Middle frontal gyrus (tissue), 1 donor: ENCODE data around the gene ACER3.
"Not testable (repeated sequence)": the region's sequence is repeated elsewhere in the genome, so short reads cannot be mapped to it uniquely, and the experiment has no call there.

Experiments used
- DNase-seq: peaks from one replicate; pipeline ENCODE4 v3.0.0-alpha.2; 2015; ENCODE audit warnings: low spot score; ENCODE audit errors: extremely low spot score

The ACER3 gene

DNA sequence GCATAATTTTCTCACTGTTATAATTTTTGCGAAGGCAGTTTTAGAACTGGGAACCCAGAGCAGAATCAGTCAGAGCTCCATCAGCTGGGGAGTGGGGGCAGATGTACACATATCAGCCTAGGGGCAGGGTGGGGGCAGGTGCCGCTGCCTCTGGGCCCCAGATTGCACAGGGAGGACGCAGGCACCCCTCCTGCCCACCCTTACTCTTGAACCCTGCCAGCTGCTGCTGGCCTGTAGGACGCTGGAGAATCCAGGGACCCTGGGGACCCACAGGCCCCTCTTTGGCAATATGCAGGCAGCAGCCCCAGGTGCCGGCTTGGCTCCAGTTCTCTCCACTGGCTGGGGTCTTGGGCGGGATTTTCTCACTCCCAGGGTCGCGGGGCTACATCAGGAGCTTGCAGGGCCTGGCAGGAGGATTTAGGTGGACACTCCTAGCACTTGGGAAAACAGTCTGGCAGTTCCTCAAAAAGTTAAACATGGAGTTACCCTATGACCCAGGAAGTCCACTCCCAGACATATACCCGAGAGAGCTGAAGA is 197.3 kb downstream of the ACER3 start:
- DNase-seq: no peak

GRCh38 chr11:77058900-77059299 is 198.2 kb downstream of the ACER3 start:
- no peak for DNase-seq

- no peak for DNase-seq
Measured at GRCh38 chr11:77059806-77060205, 199.1 kb downstream of the ACER3 start.

- no peak for DNase-seq
Measured at GRCh38 chr11:77060234-77060633, 199.5 kb downstream of the ACER3 start.

DNA sequence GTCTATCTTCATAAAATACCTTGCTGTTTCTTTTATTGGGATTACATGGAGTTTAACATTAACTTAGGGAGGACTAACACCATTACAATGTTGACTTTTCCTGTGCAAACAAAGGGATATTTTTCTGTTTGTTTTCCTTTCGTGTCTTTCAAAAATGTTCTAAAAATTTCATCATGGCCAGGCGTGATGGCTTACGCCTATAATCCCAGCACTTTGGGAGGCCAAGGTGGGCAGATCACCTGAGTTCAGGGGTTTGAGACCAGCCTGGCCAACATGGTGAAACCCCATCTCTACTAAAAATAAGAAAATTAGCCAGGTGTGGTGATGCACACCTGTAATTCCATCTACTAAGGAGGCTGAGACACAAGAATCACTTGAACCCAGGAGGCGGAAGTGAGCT is 200.5 kb downstream of the ACER3 start:
- not testable (repeated sequence) for DNase-seq

- DNase-seq: no peak
Measured at GRCh38 chr11:77062924-77063323, 202.2 kb downstream of the ACER3 start.

- DNase-seq: no peak
Measured at GRCh38 chr11:77063407-77063806, 202.7 kb downstream of the ACER3 start.

DNA sequence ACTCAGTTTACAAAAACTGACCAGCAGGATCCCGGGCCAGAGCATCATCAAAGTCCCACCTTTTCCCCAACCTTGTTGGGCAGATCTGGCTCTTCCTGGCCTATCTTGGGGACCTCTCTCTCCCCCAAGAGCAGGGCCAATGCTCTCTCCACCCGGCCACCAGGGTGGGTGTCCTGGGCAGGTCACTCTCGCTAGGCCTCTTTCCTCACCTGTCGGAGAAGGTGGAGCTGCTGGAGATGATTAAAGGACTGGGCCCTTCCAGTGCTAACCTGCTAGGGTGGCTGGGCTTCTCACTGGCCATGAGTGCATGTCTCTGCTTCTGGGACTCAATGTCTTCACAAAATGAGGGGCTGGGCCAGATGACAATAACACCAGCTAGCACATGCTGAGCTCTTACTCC is 203.1 kb downstream of the ACER3 start:
- DNase-seq: no peak

- no peak for DNase-seq
Measured at GRCh38 chr11:77064648-77065217, 204.0 kb downstream of the ACER3 start.

- no peak for DNase-seq
Measured at GRCh38 chr11:77065878-77066228, 205.1 kb downstream of the ACER3 start.

GRCh38 chr11:77066229-77067042 is 205.7 kb downstream of the ACER3 start, which contains the start of gene CAPN5:
CAPN5 (plus strand) TSS chr11:77066971; CDS start chr11:77084887, 17,916 bp downstream.
- DNase-seq: peak; percentile 78

- no peak for DNase-seq
Measured at GRCh38 chr11:77067861-77068443, 207.2 kb downstream of the ACER3 start.

- DNase-seq: no peak
Measured at GRCh38 chr11:77068457-77069335, 208.0 kb downstream of the ACER3 start.

DNA sequence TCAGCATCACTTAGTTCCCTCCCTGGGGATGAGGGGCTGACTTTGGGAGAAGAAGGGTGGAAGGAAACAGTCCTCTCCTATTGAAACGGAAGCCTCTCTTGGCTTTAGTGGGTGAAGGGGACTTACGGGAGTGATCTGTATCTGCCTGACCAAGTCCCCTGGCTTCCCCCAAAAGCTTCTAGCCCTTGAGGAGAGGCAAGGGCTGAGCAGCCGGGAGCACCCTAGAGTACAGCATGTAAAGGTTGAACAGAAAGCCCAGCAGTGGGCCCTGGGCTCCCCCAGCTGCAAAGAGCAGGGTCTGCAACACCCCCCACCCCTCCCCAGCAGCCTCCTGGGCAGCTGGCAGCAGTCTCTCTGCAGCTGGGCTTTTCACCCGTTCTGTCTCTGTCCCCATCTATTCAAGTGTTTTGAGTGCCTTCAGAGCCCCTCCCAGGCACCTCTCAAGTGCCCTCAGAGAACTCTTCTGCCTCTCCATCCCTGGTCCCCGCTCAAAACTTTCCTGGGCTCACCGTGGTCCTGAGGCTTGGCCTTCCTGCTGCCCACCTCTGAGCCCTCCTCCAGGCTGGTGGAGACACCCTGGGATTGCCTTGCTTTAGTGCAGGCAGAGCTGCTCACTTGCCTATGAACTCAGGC is 208.7 kb downstream of the ACER3 start:
- DNase-seq: no peak

- DNase-seq: no peak
Measured at GRCh38 chr11:77069969-77070582, 209.4 kb downstream of the ACER3 start.

GRCh38 chr11:77071077-77071476 is 210.4 kb downstream of the ACER3 start:
- no peak for DNase-seq

DNA sequence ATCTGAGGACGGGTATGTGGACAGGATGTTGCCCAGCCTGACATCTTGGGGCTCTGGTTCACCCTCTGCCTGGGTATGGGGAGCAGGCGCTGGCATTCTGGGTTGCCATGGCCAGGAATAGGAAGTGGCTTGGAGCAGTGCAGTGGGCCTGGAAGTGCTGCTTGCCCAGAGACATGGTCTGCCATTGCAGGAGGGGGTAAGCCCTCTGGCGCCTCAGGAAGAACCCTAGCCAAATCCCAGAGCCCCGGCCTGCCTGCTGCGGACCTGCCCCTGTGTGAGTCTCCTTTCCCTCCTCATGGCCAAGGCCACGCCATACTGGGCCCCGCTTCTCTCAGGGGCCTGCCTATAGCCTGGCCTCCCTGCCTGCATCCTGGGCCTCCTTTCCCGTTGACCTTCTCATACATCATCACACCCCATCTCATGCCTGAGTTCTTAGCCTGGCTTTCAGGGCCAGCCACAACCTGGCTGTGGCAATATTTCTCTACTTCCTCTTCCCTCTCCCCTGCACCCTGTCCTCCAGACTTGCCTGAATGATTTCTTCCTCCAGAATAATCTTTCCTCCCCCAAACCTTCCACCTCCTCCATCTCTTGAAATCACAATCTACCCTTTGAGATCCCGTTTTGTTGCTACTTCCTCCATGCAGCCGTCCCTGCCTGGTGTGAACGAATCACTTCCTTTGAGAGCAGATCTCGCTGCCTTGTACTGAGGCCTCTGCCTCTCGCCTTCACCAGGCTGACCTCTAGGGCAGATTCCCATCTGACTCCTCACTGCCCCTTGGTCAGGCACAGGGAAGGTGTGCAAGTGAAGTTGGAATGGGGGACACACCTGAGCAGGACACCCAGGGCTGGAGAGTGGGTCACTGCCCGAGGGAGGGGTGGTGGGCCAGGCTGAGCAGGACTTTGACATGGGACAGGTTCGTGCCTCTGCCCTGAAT is 211.2 kb downstream of the ACER3 start:
- DNase-seq: no peak

GRCh38 chr11:77072851-77073327 is 212.2 kb downstream of the ACER3 start:
- DNase-seq: no peak

DNA sequence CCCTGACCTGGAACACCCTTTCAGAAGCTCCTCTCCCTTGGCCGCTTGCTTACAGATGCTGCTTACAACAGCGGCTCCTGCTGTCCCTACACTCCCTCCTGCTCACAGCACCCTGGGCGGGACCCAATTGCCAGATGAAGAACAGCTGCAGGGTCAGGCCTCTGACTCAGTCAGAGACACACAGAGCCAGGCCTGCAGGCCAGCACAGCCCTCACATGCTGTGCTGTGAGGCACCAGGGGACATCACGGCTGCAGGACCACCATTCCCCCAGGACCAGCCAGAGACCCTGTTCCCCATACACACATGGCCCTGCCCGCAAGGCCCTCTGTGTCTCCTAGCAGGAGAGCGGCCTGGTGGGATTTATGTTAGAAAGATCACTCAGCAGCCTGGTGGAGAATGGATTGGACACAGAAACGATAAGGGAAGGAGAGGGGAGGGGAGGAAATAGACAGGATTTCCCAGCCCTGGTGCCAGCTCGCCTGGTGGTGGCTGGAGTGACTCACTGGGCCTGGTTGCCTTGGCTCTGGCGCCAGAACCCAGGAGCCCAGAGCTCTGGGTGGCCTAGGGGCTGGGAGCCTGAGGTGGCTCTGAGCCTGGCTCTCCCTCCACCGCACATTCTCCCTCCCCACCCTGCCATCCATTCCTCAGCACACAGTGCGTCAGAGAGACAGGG is 212.7 kb downstream of the ACER3 start:
- peak; percentile 5 for DNase-seq
